T-cell (primary cell): Measurements from ENCODE around the gene CDC37L1. TPM values are rescaled to one million over a fixed set of nuclear protein-coding genes. Genes with fewer than 3 reads are reported as not detected.

Experiments
- ATAC-seq, 4 experiments: fragments of 200-7000 bp in 3 of 4; fragments of 150-1000 bp in 1 of 4; cut with Tn5 transposase; replicated peaks in 1 of 4; 1 replicate in 3 of 4; 2 replicates in 1 of 4; pipeline ENCODE4 v1.10.0; 2021; ENCODE audit warnings: moderate library complexity in 3 of 4, mild to moderate bottlenecking in 2 of 4, moderate number of reproducible peaks in 1 of 4
- CTCF ChIA-PET, 2 donors: fragments of 300-600 bp; sonication (Branson Sonifier 250); formaldehyde crosslinking; loops; one replicate each; lab custom pipeline; 2022; ENCODE audit warnings: antibody characterized with exemption in 2 of 2; lab: Charles Lee
- POLR2A ChIA-PET, 2 donors: fragments of 300-600 bp; sonication (Branson Sonifier 250); formaldehyde crosslinking; loops; one replicate each; lab custom pipeline; 2022; ENCODE audit warnings: antibody characterized with exemption in 2 of 2; lab: Charles Lee
- DNase-seq, 35 experiments: peaks; one replicate each; pipeline versions ENCODE4 v3.0.0 to v3.0.0-alpha.2; 2013 to 2023
- H3K27ac ChIP-seq: one replicate; pipeline ENCODE4 v1.5.1; 2013; ENCODE audit warnings: low read length
- H3K27me3 ChIP-seq, 2 experiments: replicated peaks in 1 of 2; 1 replicate in 1 of 2; 2 replicates in 1 of 2; pipeline versions ENCODE4 v1.6.1 to v1.7.0; 2013; ENCODE audit warnings: low read length in 1 of 2, mixed read lengths in 1 of 2; ENCODE audit not compliant: control insufficient read depth in 2 of 2, insufficient read depth in 2 of 2; ENCODE audit errors: extremely low read depth in 1 of 2
- H3K36me3 ChIP-seq, 2 donors: 1 replicate in 1 of 2; 2 replicates in 1 of 2; pipeline versions ENCODE4 v1.6.1 to v1.7.0; 2013; ENCODE audit warnings: low read length in 1 of 2; ENCODE audit not compliant: control insufficient read depth in 2 of 2, insufficient read depth in 1 of 2; ENCODE audit errors: extremely low read depth in 1 of 2
- H3K4me1 ChIP-seq, 2 experiments: 1 replicate in 1 of 2; 2 replicates in 1 of 2; pipeline versions ENCODE4 v1.6.1 to v1.7.0; 2013; ENCODE audit warnings: low read length in 2 of 2, mixed read lengths in 1 of 2; ENCODE audit not compliant: insufficient read depth in 2 of 2, control insufficient read depth in 1 of 2; ENCODE audit errors: extremely low read depth in 1 of 2
- H3K4me3 ChIP-seq, 2 donors: 1 replicate in 1 of 2; 2 replicates in 1 of 2; pipeline versions ENCODE4 v1.5.1 to v1.7.0; 2013; ENCODE audit warnings: mild to moderate bottlenecking in 2 of 2, low read length in 1 of 2, moderate library complexity in 1 of 2; ENCODE audit not compliant: control insufficient read depth in 1 of 2; ENCODE audit errors: extremely low read depth in 1 of 2
- H3K9me3 ChIP-seq: 2 replicates; pipeline ENCODE4 v1.7.0; 2013
- H3K27ac Mint-ChIP-seq, 2 donors: one replicate each; pipeline ENCODE4 v1.8.0; 2020 to 2021; ENCODE audit warnings: mild to moderate bottlenecking in 2 of 2, mixed read lengths in 2 of 2
- H3K27me3 Mint-ChIP-seq, 2 donors: one replicate each; pipeline ENCODE4 v1.8.0; 2021 to 2022; ENCODE audit warnings: mixed read lengths in 2 of 2
- H3K36me3 Mint-ChIP-seq: one replicate; pipeline ENCODE4 v1.8.0; 2021; ENCODE audit warnings: mixed read lengths
- H3K4me1 Mint-ChIP-seq, 3 donors: one replicate each; pipeline ENCODE4 v1.8.0; 2020 to 2022; ENCODE audit warnings: mixed read lengths in 3 of 3, mild to moderate bottlenecking in 1 of 3
- H3K4me3 Mint-ChIP-seq, 3 donors: one replicate each; pipeline ENCODE4 v1.8.0; 2020 to 2022; ENCODE audit warnings: mild to moderate bottlenecking in 3 of 3, mixed read lengths in 3 of 3, moderate library complexity in 3 of 3
- H3K9me3 Mint-ChIP-seq, 3 donors: one replicate each; pipeline ENCODE4 v1.8.0; 2020 to 2022; ENCODE audit warnings: mixed read lengths in 3 of 3
- WGBS: methylation state at CpG from one replicate; pipeline ENCODE4 v1.1.5; 2013; ENCODE audit warnings: missing lambda C conversion rate; ENCODE audit not compliant: insufficient coverage; 5-methylcytosine and 5-hydroxymethylcytosine counted together
- total RNA-seq, 35 experiments: library from RNA in 6 of 35; stranded (reverse) in 6 of 35; fragments of 120-200 nt in 1 of 35; gene quantifications; one replicate each; pipeline versions ENCODE4 v1.2.1 to v1.2.4 and lab custom pipeline; 2013 to 2026

Gene CDC37L1
- total RNA-seq, 5 donors from 2014 or later (not counting 1 experiment from before 2014, with no cell fraction given), result 20.6 to 26.8 (median 23.7) TPM

DNA sequence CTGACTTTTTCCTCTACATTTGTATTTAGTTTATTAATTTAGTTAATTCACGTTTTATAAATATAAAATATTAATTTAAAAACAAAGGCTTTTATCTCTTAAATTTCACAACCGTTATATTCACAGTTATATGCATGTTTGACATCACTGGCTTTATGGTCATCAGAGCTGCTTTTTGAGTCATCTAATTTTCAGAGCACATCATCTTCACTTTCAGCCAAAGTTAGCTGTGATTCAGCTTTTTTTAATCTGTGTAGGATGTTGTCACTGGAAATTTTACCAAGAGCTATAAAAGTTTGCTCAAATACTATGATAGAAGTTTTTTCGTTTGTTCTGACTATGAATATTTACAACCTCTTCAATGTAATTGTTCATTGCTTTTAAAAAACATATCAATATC is 12.4 kb downstream of the CDC37L1 start:
- ATAC-seq (no peak), DNase-seq (no peak)
- Mint-ChIP-seq H3K4me3 (no peak overlapping the region), H3K9me3 (no peaks in the 10 kb centered on the region), H3K27ac (no peak overlapping the region), H3K27me3 (no peaks in the 10 kb centered on the region), H3K36me3 (peaks cover 31% of the 10 kb centered on the region), H3K4me1 (peaks cover 31 to 47% (median 37%) of the 10 kb centered on the region in 3 donors)
- CTCF ChIA-PET, result interaction anchor here in 1 of 2 donors (0.6 kb wide), 1 partner anchor 225 kb away, joined by 3 read pairs; no protein-coding TSS in a partner anchor
- Histone ChIP-seq H3K4me3 (no peak overlapping the region), H3K27me3 (no peaks in the 10 kb centered on the region), H3K27ac (no peak overlapping the region), H3K36me3 (peaks cover 11 to 40% of the 10 kb centered on the region in 2 donors), H3K9me3 (no peaks in the 10 kb centered on the region), H3K4me1 (no peaks in the 10 kb centered on the region)
- POLR2A ChIA-PET, result interaction anchor here in 1 of 2 donors (0.6 kb wide), 1 partner anchor 23 kb away, joined by 3 read pairs; no protein-coding TSS in a partner anchor
- whole genome bisulfite sequencing, result no CpG with 5 or more reads among the region's 3 CpGs

DNA sequence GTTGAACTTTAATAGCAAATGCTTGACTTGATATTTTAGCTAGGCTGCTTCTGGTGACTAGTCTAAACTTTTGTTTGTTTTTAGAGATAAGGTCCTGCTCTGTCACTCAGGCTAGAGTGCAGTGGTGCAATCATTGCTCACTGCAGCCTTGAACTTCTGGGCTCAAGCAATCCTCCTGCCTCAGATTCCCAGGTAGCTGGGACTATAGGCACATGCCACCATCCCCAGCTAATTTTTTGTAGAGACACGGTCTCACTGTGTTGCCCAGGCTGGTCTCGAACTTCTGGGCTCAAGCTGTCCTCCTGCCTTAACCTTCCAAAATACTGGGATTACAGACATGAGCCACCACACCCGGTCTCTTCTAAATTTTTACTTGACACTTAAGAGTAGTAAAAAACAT is 20.7 kb downstream of the CDC37L1 start:
- CTCF ChIA-PET, result no interaction called here
- POLR2A ChIA-PET, result no interaction called here

DNA sequence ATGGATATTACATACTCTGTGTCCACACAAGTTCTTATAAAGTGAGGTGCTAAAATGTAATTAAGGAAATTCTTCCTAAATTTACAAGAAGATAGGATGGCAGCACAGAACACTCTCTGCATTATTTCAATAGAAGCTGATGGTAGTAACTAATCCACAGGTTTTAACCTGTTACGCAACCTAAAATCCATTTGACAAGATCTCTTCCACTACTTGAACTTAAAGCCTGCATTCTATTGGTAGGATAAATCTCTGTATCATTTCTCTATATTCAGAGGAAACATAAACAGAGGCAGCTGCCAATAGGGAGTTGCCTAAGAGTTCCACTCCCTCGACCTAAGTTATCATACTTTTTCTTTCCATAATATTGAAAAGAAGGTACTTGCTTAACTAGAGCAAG is 21.6 kb downstream of the CDC37L1 start:
- H3K27me3 Mint-ChIP-seq, result no peaks in the 10 kb centered on the region
- no peak overlapping the region for H3K27ac Mint-ChIP-seq
- H3K9me3 ChIP-seq, result no peaks in the 10 kb centered on the region
- H3K36me3 Mint-ChIP-seq, result peaks cover 43% of the 10 kb centered on the region
- no peak overlapping the region for H3K4me3 ChIP-seq
- DNase-seq (no peak), ATAC-seq (no peak)
- WGBS, result no CpG with 5 or more reads among the region's 2 CpGs
- POLR2A ChIA-PET, result no interaction called here
- no peak overlapping the region for H3K4me3 Mint-ChIP-seq
- H3K36me3 ChIP-seq, result peaks cover 0 to 62% of the 10 kb centered on the region in 2 donors
- H3K4me1 ChIP-seq, result no peaks in the 10 kb centered on the region
- no peaks in the 10 kb centered on the region for H3K27me3 ChIP-seq
- H3K9me3 Mint-ChIP-seq, result no peaks in the 10 kb centered on the region
- H3K27ac ChIP-seq, result no peak overlapping the region
- CTCF ChIA-PET, result interaction anchor here in 1 of 2 donors (0.7 kb wide), 1 partner anchor 23 kb away, joined by 5 read pairs; no protein-coding TSS in a partner anchor
- H3K4me1 Mint-ChIP-seq, result peaks cover 12 to 19% (median 15%) of the 10 kb centered on the region in 3 donors

More for the DNA sequence above, 20.7 kb downstream of the CDC37L1 start:
- H3K36me3 ChIP-seq, result peaks cover 3 to 63% of the 10 kb centered on the region in 2 donors
- no peaks in the 10 kb centered on the region for H3K4me1 ChIP-seq
- no peaks in the 10 kb centered on the region for H3K27me3 Mint-ChIP-seq
- H3K9me3 Mint-ChIP-seq, result no peaks in the 10 kb centered on the region
- H3K27ac Mint-ChIP-seq, result peak overlapping the region in 1 of 2 donors; percentile 6
- H3K4me1 Mint-ChIP-seq, result peaks cover 9 to 23% (median 17%) of the 10 kb centered on the region in 3 donors
- ATAC-seq (no peak), DNase-seq (no peak)
- 100% methylated on average over 1 of the region's 3 CpGs for WGBS
- no peak overlapping the region for H3K27ac ChIP-seq
- peaks cover 41% of the 10 kb centered on the region for H3K36me3 Mint-ChIP-seq
- no peak overlapping the region for H3K4me3 ChIP-seq
- H3K27me3 ChIP-seq, result no peaks in the 10 kb centered on the region
- H3K4me3 Mint-ChIP-seq, result no peak overlapping the region
- H3K9me3 ChIP-seq, result no peaks in the 10 kb centered on the region

DNA sequence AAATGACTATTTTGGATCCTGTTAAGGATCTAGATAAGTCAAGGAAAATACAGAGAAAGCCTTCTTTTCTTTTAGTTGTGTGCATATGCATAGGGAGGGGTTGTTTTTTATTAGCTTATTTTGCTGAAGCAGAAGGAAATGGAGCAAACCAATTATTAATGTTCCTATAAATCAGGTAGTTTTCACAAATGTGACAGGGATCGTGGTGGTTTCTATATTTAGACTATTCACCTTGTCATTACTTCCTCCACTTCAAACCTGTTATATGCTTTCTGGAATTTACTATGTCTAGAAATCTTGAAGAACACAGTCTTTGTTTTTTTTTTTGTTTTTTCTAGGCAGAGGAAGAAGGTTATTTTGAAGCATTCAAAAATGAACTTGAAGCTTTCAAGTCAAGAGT is 22.2 kb downstream of the CDC37L1 start:
- ATAC-seq (no peak), DNase-seq (no peak)
- Mint-ChIP-seq H3K36me3 (peaks cover 46% of the 10 kb centered on the region), H3K27ac (peak overlapping the region; percentile 54 to 56), H3K9me3 (no peaks in the 10 kb centered on the region), H3K27me3 (no peaks in the 10 kb centered on the region), H3K4me3 (no peak overlapping the region), H3K4me1 (peaks cover 14 to 16% (median 15%) of the 10 kb centered on the region in 3 donors)
- ChIA-PET POLR2A (no interaction called here), CTCF (interaction anchor here (0.7 to 1.0 kb wide), 2 partner anchors 24 to 98 kb away, joined by 3 to 5 read pairs; no protein-coding TSS in a partner anchor)
- peaks cover 0 to 63% of the 10 kb centered on the region in 2 donors for H3K36me3 ChIP-seq
- no peak overlapping the region for H3K27ac ChIP-seq
- H3K27me3 ChIP-seq, result no peaks in the 10 kb centered on the region
- no peaks in the 10 kb centered on the region for H3K4me1 ChIP-seq
- H3K4me3 ChIP-seq, result no peak overlapping the region
- H3K9me3 ChIP-seq, result no peaks in the 10 kb centered on the region
- no CpG with 5 or more reads among the region's 1 CpG for WGBS

DNA sequence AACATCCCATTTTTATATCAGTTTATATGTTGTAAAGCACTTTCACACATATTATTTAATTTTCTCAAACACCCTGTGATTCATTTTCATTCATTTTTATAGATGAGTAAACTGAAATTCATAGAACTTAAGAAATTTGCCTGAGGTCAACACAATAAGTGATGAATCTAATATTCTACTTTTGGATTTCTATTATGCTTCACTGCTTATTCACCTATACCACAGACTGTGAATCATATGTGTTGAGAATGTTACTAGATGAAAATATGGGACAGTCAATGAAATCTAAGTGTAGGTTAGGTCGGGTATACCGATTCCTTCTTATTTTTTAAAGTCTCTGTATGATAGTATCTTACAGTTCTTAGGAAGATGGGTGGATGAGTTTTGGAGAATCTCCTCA is 24.8 kb downstream of the CDC37L1 start:
- H3K9me3 ChIP-seq, result no peaks in the 10 kb centered on the region
- Mint-ChIP-seq H3K4me1 (peaks cover 13 to 16% (median 15%) of the 10 kb centered on the region in 3 donors), H3K36me3 (peaks cover 49% of the 10 kb centered on the region), H3K27me3 (no peaks in the 10 kb centered on the region), H3K27ac (no peak overlapping the region), H3K4me3 (no peak overlapping the region), H3K9me3 (no peaks in the 10 kb centered on the region)
- H3K4me1 ChIP-seq, result no peaks in the 10 kb centered on the region
- H3K27me3 ChIP-seq, result no peaks in the 10 kb centered on the region
- ChIA-PET CTCF (interaction anchor here in 1 of 2 donors (0.6 kb wide), 1 partner anchor 85 kb away, joined by 3 read pairs; no protein-coding TSS in a partner anchor), POLR2A (interaction anchor here in 1 of 2 donors (0.7 kb wide), 1 partner anchor 92 kb away, joined by 3 read pairs; no protein-coding TSS in a partner anchor)
- ATAC-seq (no peak), DNase-seq (no peak)
- H3K36me3 ChIP-seq, result peaks cover 0 to 48% of the 10 kb centered on the region in 2 donors
- H3K4me3 ChIP-seq, result no peak overlapping the region
- H3K27ac ChIP-seq, result no peak overlapping the region
- no CpG with 5 or more reads among the region's 2 CpGs for WGBS

DNA sequence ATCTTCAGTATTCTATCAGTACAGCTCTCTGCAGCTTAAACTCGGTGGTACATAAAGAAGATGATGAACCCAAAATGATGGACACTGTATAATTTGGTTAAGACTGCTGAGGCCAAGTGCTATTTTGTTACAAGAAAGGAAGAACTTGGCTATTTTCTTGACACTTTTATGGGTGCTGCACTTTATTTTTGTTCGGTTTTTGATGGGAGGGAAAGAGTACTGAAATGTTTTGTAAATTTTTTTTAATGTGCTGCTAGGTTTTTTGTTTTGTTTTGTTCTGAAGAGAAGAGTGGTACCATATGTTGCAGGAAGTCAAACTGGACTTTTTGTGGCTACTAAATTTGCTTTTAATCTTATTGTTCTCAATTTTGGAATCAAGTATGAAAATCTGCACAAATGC is 26.7 kb downstream of the CDC37L1 start:
- H3K4me1 Mint-ChIP-seq, result peaks cover 13 to 17% (median 15%) of the 10 kb centered on the region in 3 donors
- Histone ChIP-seq H3K4me3 (no peak overlapping the region), H3K4me1 (no peaks in the 10 kb centered on the region), H3K36me3 (peaks cover 4 to 44% of the 10 kb centered on the region in 2 donors), H3K27me3 (no peaks in the 10 kb centered on the region), H3K27ac (no peak overlapping the region), H3K9me3 (no peaks in the 10 kb centered on the region)
- POLR2A ChIA-PET, result interaction anchor here in 1 of 2 donors (0.6 kb wide), 1 partner anchor 77 kb away, joined by 3 read pairs; no protein-coding TSS in a partner anchor
- ATAC-seq (no peak), DNase-seq (no peak)
- WGBS, result 100% methylated on average over 1 of the region's 2 CpGs
- CTCF ChIA-PET, result interaction anchor here in 1 of 2 donors (0.7 kb wide), 1 partner anchor 1062 kb away, joined by 3 read pairs; no protein-coding TSS in a partner anchor
- H3K36me3 Mint-ChIP-seq, result peaks cover 50% of the 10 kb centered on the region
- H3K27me3 Mint-ChIP-seq, result no peaks in the 10 kb centered on the region
- no peak overlapping the region for H3K4me3 Mint-ChIP-seq
- H3K9me3 Mint-ChIP-seq, result no peaks in the 10 kb centered on the region
- H3K27ac Mint-ChIP-seq, result peak overlapping the region; percentile 65 to 73
